ENCODE data around the gene ARHGAP23. TPM values are rescaled to one million over a fixed set of nuclear protein-coding genes. Genes with fewer than 3 reads are reported as not detected.

Gene ARHGAP23
- total and polyA plus RNA-seq, 2 experiments from 2014 or later = 16.0 to 30.0 TPM

- peak overlapping the region; percentile 93 for H3K4me2 ChIP-seq
- DNase-seq (ENCODE audit: low spot score) = no peak
- H3K9me3 ChIP-seq (ENCODE audit: low read depth) = no peaks in the 10 kb centered on the region
- H4K20me1 ChIP-seq (ENCODE audit: insufficient read depth, poor library complexity, severe bottlenecking) = no peaks in the 10 kb centered on the region
- no peak for TF ChIP-seq EZH2 (IDR thresholded peaks at IDR 0.05; ENCODE audit: borderline replicate concordance)
- no peak for TF ChIP-seq EZH2phosphoT487 (IDR thresholded peaks at IDR 0.05; ENCODE audit: low read depth, severe bottlenecking, unreplicated experiment)
- no peak for TF ChIP-seq CTCF (IDR thresholded peaks at IDR 0.05; ENCODE audit: poor library complexity)
- H3K4me1 ChIP-seq (ENCODE audit: insufficient read depth) = peaks cover 15% of the 10 kb centered on the region
- H3K4me3 ChIP-seq = no peak overlapping the region
- no peaks in the 10 kb centered on the region for H3K9me2 ChIP-seq (replicated peaks; ENCODE audit: insufficient read depth)
- no peak overlapping the region for H3K27ac ChIP-seq
- H2AFZ ChIP-seq = no peak overlapping the region
- H3K79me2 ChIP-seq = no peaks in the 10 kb centered on the region
- no peaks in the 10 kb centered on the region for H3K36me3 ChIP-seq (replicated peaks; ENCODE audit: insufficient read depth, low read depth)
- peaks cover 55% of the 10 kb centered on the region for H3K27me3 ChIP-seq
- 14% methylated on average over 6 of the region's 6 CpGs for WGBS (ENCODE audit: low lambda C conversion rate, missing lambda C conversion rate)
These were observed 131.6 kb downstream of the ARHGAP23 start for GRCh38 chr17:38559880-38560230.

DNA sequence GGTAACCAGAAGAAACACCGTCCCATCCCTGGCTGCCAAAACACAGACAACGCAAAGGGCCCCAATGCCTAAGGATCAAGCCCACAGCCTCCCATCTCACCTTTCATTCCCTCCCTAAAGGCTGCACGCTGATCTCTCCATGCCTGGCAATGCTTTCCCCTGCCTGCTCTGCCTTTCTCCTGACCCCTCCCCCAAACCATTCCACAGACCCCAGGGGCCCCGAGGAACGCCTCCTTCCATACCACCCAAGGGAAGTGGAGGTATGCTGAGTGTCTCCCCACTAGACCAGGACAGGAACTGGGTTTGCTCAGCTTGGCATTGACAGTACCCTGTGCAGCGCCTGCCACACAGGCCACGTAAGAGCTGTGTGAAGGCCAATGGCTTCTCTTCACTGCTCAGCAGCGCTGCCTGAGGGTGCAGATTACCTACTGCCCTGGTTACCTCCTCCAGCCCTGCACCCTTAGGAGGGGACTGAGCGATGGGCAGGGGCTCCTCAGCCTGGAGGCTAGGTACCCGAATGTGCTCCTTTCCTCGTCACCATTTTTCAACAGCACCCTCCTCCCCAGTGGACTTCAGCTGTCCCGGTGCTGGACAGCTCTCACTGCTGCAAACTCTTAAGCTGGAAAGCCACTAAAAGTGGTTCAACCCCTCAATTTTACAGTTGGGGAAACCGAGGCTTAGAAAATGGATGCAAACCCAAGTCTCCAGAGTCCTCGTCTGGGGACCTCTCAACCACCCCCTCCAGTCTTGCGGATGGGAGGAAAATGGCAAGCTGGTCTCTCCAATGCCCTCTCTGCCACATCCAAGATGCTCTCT lies 132.4 kb downstream of the ARHGAP23 start:
- H3K79me2 ChIP-seq = no peaks in the 10 kb centered on the region
- peaks cover 15% of the 10 kb centered on the region for H3K4me1 ChIP-seq (ENCODE audit: insufficient read depth)
- no peak overlapping the region for H3K27ac ChIP-seq
- H3K36me3 ChIP-seq (replicated peaks; ENCODE audit: insufficient read depth, low read depth) = no peaks in the 10 kb centered on the region
- H3K9me3 ChIP-seq (ENCODE audit: low read depth) = no peaks in the 10 kb centered on the region
- no peaks in the 10 kb centered on the region for H4K20me1 ChIP-seq (ENCODE audit: insufficient read depth, poor library complexity, severe bottlenecking)
- WGBS (ENCODE audit: low lambda C conversion rate, missing lambda C conversion rate) = 35% methylated on average over 15 of the region's 15 CpGs
- TF ChIP-seq EZH2 (IDR thresholded peaks at IDR 0.05; ENCODE audit: borderline replicate concordance) (no peak), CTCF (IDR thresholded peaks at IDR 0.05; ENCODE audit: poor library complexity) (no peak), EZH2phosphoT487 (IDR thresholded peaks at IDR 0.05; ENCODE audit: low read depth, severe bottlenecking, unreplicated experiment) (no peak)
- no peaks in the 10 kb centered on the region for H3K9me2 ChIP-seq (replicated peaks; ENCODE audit: insufficient read depth)
- no peak overlapping the region for H3K4me2 ChIP-seq
- H3K4me3 ChIP-seq = no peak overlapping the region
- DNase-seq (ENCODE audit: low spot score) = peak; percentile 55
- H3K27me3 ChIP-seq = peaks cover 64% of the 10 kb centered on the region
- no peak overlapping the region for H2AFZ ChIP-seq

GRCh38 chr17:38561416-38562214 lies 133.4 kb downstream of the ARHGAP23 start:
- H3K27ac ChIP-seq = no peak overlapping the region

More at GRCh38 chr17:38561416-38562214, 133.4 kb downstream of the ARHGAP23 start:
- DNase-seq (ENCODE audit: low spot score) = no peak
- TF ChIP-seq EZH2phosphoT487 (IDR thresholded peaks at IDR 0.05; ENCODE audit: low read depth, severe bottlenecking, unreplicated experiment) (no peak), EZH2 (IDR thresholded peaks at IDR 0.05; ENCODE audit: borderline replicate concordance) (peak; percentile 93), CTCF (IDR thresholded peaks at IDR 0.05; ENCODE audit: poor library complexity) (no peak)
- H3K4me2 ChIP-seq = no peak overlapping the region
- no peaks in the 10 kb centered on the region for H3K79me2 ChIP-seq
- H3K27me3 ChIP-seq = peaks cover 73% of the 10 kb centered on the region
- H3K36me3 ChIP-seq (replicated peaks; ENCODE audit: insufficient read depth, low read depth) = no peaks in the 10 kb centered on the region
- H3K4me3 ChIP-seq = no peak overlapping the region
- H3K9me2 ChIP-seq (replicated peaks; ENCODE audit: insufficient read depth) = no peaks in the 10 kb centered on the region
- 13% methylated on average over 70 of the region's 105 CpGs for WGBS (ENCODE audit: low lambda C conversion rate, missing lambda C conversion rate)
- peaks cover 15% of the 10 kb centered on the region for H3K4me1 ChIP-seq (ENCODE audit: insufficient read depth)
- no peaks in the 10 kb centered on the region for H3K9me3 ChIP-seq (ENCODE audit: low read depth)
- H2AFZ ChIP-seq = no peak overlapping the region
- H4K20me1 ChIP-seq (ENCODE audit: insufficient read depth, poor library complexity, severe bottlenecking) = no peaks in the 10 kb centered on the region

Other genes with a start within 250 kb of the ARHGAP23 start
- gene TBC1D3, start 235.9 kb upstream of the ARHGAP23 start, total RNA-seq = not detected in 2 replicates
- gene TBC1D3, start 235.9 kb upstream of the ARHGAP23 start, polyA plus RNA-seq = not detected in 2 replicates
- gene MRPL45, start 131.3 kb upstream of the ARHGAP23 start, total RNA-seq = 44.9 and 58.7 TPM in 2 replicates
- gene MRPL45, start 131.3 kb upstream of the ARHGAP23 start, polyA plus RNA-seq = 25.8 and 29.4 TPM in 2 replicates
- 0.03 and 0.08 TPM in 2 replicates for gene GPR179, start 84.5 kb upstream of the ARHGAP23 start, total RNA-seq
- gene GPR179, start 84.5 kb upstream of the ARHGAP23 start, polyA plus RNA-seq = 0.19 TPM in 1 of 2 replicates, not detected in the other
- 13.0 and 15.9 TPM in 2 replicates for gene SOCS7, start 76.6 kb upstream of the ARHGAP23 start, total RNA-seq
- gene SOCS7, start 76.6 kb upstream of the ARHGAP23 start, polyA plus RNA-seq = 2.7 and 3.5 TPM in 2 replicates
- gene SRCIN1, start 177.5 kb downstream of the ARHGAP23 start, total RNA-seq = 0.90 and 1.4 TPM in 2 replicates
- 0.82 and 1.2 TPM in 2 replicates for gene SRCIN1, start 177.5 kb downstream of the ARHGAP23 start, polyA plus RNA-seq
- 0.92 and 0.93 TPM in 2 replicates for gene EPOP, start 246.5 kb downstream of the ARHGAP23 start, total RNA-seq
- 0.37 and 0.45 TPM in 2 replicates for gene EPOP, start 246.5 kb downstream of the ARHGAP23 start, polyA plus RNA-seq

Data from hepatocyte (in vitro differentiated cells).